SJCRH30 (cell line): ENCODE measurements around the gene CTSA. TPM values are rescaled to one million over a fixed set of nuclear protein-coding genes. Genes with fewer than 3 reads are reported as not detected.
"Not testable (repeated sequence)": the region's sequence is repeated elsewhere in the genome, so short reads cannot be mapped to it uniquely, and the experiment has no call there.

ENCODE experiments used
- DNase-seq, 2 experiments: peaks; one replicate each; pipeline ENCODE4 v3.0.0-alpha.2; 2015 to 2020
- H3K27ac ChIP-seq: fragments of 250-450 bp; sonication (Bioruptor Pico); 2 replicates; pipeline ENCODE4 v1.5.1; 2020; ENCODE audit warnings: mild to moderate bottlenecking, moderate library complexity
- H3K27me3 ChIP-seq: fragments of 250-450 bp; sonication (Bioruptor Pico); 2 replicates; pipeline ENCODE4 v1.5.1; 2020; ENCODE audit warnings: mild to moderate bottlenecking, moderate library complexity
- H3K36me3 ChIP-seq: fragments of 250-450 bp; sonication (Bioruptor Pico); 2 replicates; pipeline ENCODE4 v1.5.1; 2020; ENCODE audit warnings: mild to moderate bottlenecking, moderate library complexity
- H3K4me1 ChIP-seq: fragments of 250-450 bp; sonication (Bioruptor Pico); 2 replicates; pipeline ENCODE4 v1.5.1; 2020; ENCODE audit warnings: mild to moderate bottlenecking, moderate library complexity
- H3K4me3 ChIP-seq: fragments of 250-450 bp; sonication (Bioruptor Pico); 2 replicates; pipeline ENCODE4 v1.5.1; 2020; ENCODE audit warnings: mild to moderate bottlenecking, moderate library complexity
- H3K9me3 ChIP-seq: fragments of 250-450 bp; sonication (Bioruptor Pico); replicated peaks from 2 replicates; pipeline ENCODE4 v1.5.1; 2020; ENCODE audit warnings: mild to moderate bottlenecking, moderate library complexity
- total RNA-seq: library from RNA; depleted of rRNA; stranded (reverse); fragments of >200 nt; shearing (Covaris generic); gene quantifications from 2 replicates; pipeline ENCODE4 v1.2.3, GENCODE V29; 2014

The CTSA gene
- total RNA-seq, 1 experiment from 2014 or later, result 91.4 TPM

GRCh38 chr20:45857882-45858216 lies 33.3 kb upstream of the CTSA start:
- no peak for DNase-seq
- Histone ChIP-seq H3K4me3 (peak overlapping the region; percentile 82), H3K36me3 (no peaks in the 10 kb centered on the region), H3K27ac (peak overlapping the region; percentile 16; the same call in 1 of the 2 replicates), H3K4me1 (0 out of 2 replicates have a peak, but pooled peaks cover 7% of the 10 kb centered on the region), H3K27me3 (no peaks in the 10 kb centered on the region), H3K9me3 (no peaks in the 10 kb centered on the region)

- no peaks in the 10 kb centered on the region for H3K9me3 ChIP-seq
- no peak overlapping the region for H3K4me3 ChIP-seq
- H3K36me3 ChIP-seq, result no peaks in the 10 kb centered on the region
- no peak overlapping the region for H3K27ac ChIP-seq
- H3K27me3 ChIP-seq, result no peaks in the 10 kb centered on the region
- H3K4me1 ChIP-seq, result 0 out of 2 replicates have a peak, but pooled peaks cover 7% of the 10 kb centered on the region
- DNase-seq, result no peak
These were observed 31.2 kb upstream of the CTSA start for GRCh38 chr20:45859916-45860315.

GRCh38 chr20:45860560-45861220 lies 30.4 kb upstream of the CTSA start:
- no peak overlapping the region for H3K4me3 ChIP-seq
- H3K9me3 ChIP-seq, result no peaks in the 10 kb centered on the region
- no peaks in the 10 kb centered on the region for H3K27me3 ChIP-seq
- no peak for DNase-seq
- H3K27ac ChIP-seq, result no peak overlapping the region
- H3K4me1 ChIP-seq, result 0 out of 2 replicates have a peak, but pooled peaks cover 7% of the 10 kb centered on the region
- H3K36me3 ChIP-seq, result no peaks in the 10 kb centered on the region

GRCh38 chr20:45861221-45862075 lies 29.7 kb upstream of the CTSA start:
- no peak overlapping the region for H3K27ac ChIP-seq
- H3K9me3 ChIP-seq, result no peaks in the 10 kb centered on the region
- H3K36me3 ChIP-seq, result no peaks in the 10 kb centered on the region
- peak; percentile 56 to 76 for DNase-seq
- no peaks in the 10 kb centered on the region for H3K27me3 ChIP-seq
- no peak overlapping the region for H3K4me3 ChIP-seq
- 0 out of 2 replicates have a peak, but pooled peaks cover 7% of the 10 kb centered on the region for H3K4me1 ChIP-seq

GRCh38 chr20:45863543-45864470 lies 27.3 kb upstream of the CTSA start:
- H3K9me3 ChIP-seq, result no peaks in the 10 kb centered on the region
- 0 out of 2 replicates have a peak, but pooled peaks cover 7% of the 10 kb centered on the region for H3K4me1 ChIP-seq
- H3K4me3 ChIP-seq, result no peak overlapping the region

GRCh38 chr20:45866454-45866853 lies 24.7 kb upstream of the CTSA start:
- Histone ChIP-seq H3K4me3 (no peak overlapping the region), H3K27ac (no peak overlapping the region), H3K27me3 (no peaks in the 10 kb centered on the region), H3K4me1 (no peaks in the 10 kb centered on the region), H3K36me3 (no peaks in the 10 kb centered on the region), H3K9me3 (no peaks in the 10 kb centered on the region)
- DNase-seq, result no peak

More at GRCh38 chr20:45863543-45864470, 27.3 kb upstream of the CTSA start:
- Histone ChIP-seq H3K27me3 (no peaks in the 10 kb centered on the region), H3K36me3 (no peaks in the 10 kb centered on the region), H3K27ac (no peak overlapping the region)
- DNase-seq, result no peak

- H3K27me3 ChIP-seq, result no peaks in the 10 kb centered on the region
- H3K4me1 ChIP-seq, result no peaks in the 10 kb centered on the region
- no peak for DNase-seq
- no peak overlapping the region for H3K27ac ChIP-seq
- no peak overlapping the region for H3K4me3 ChIP-seq
- H3K36me3 ChIP-seq, result no peaks in the 10 kb centered on the region
- no peaks in the 10 kb centered on the region for H3K9me3 ChIP-seq
These were observed 23.9 kb upstream of the CTSA start for GRCh38 chr20:45867136-45867818.

- Histone ChIP-seq H3K4me3 (no peak overlapping the region), H3K27me3 (no peaks in the 10 kb centered on the region), H3K27ac (no peak overlapping the region), H3K4me1 (no peaks in the 10 kb centered on the region), H3K36me3 (no peaks in the 10 kb centered on the region), H3K9me3 (no peaks in the 10 kb centered on the region)
- no peak for DNase-seq
These were observed 23.3 kb upstream of the CTSA start for GRCh38 chr20:45867819-45868176.

- Histone ChIP-seq H3K27me3 (no peaks in the 10 kb centered on the region), H3K4me3 (no peak overlapping the region), H3K9me3 (no peaks in the 10 kb centered on the region), H3K36me3 (no peaks in the 10 kb centered on the region), H3K27ac (no peak overlapping the region), H3K4me1 (no peaks in the 10 kb centered on the region)
- no peak for DNase-seq
These were observed 18.5 kb upstream of the CTSA start for GRCh38 chr20:45872626-45873025.

- no peak for DNase-seq
- H3K27me3 ChIP-seq, result no peaks in the 10 kb centered on the region
- no peak overlapping the region for H3K27ac ChIP-seq
- no peaks in the 10 kb centered on the region for H3K36me3 ChIP-seq
- H3K9me3 ChIP-seq, result no peaks in the 10 kb centered on the region
- H3K4me1 ChIP-seq, result no peaks in the 10 kb centered on the region
- no peak overlapping the region for H3K4me3 ChIP-seq
These were observed 17.6 kb upstream of the CTSA start for GRCh38 chr20:45873409-45874103.

GRCh38 chr20:45874104-45874481 lies 17.0 kb upstream of the CTSA start:
- not testable (repeated sequence) for DNase-seq, H3K36me3 ChIP-seq, H3K27ac ChIP-seq, H3K9me3 ChIP-seq, H3K4me1 ChIP-seq, H3K4me3 ChIP-seq, H3K27me3 ChIP-seq

- no peak overlapping the region for H3K27ac ChIP-seq
- no peak for DNase-seq
These were observed 16.6 kb upstream of the CTSA start for GRCh38 chr20:45874576-45874975.

GRCh38 chr20:45878076-45878761 lies 12.9 kb upstream of the CTSA start:
- Histone ChIP-seq H3K4me3 (no peak overlapping the region), H3K27me3 (no peaks in the 10 kb centered on the region), H3K4me1 (no peaks in the 10 kb centered on the region; the same call in 1 of the 2 replicates), H3K9me3 (no peaks in the 10 kb centered on the region), H3K36me3 (peaks cover 4% of the 10 kb centered on the region), H3K27ac (no peak overlapping the region)
- no peak for DNase-seq

More at GRCh38 chr20:45874576-45874975, 16.6 kb upstream of the CTSA start:
- Histone ChIP-seq H3K9me3 (no peaks in the 10 kb centered on the region), H3K36me3 (no peaks in the 10 kb centered on the region), H3K27me3 (no peaks in the 10 kb centered on the region), H3K4me3 (no peak overlapping the region), H3K4me1 (no peaks in the 10 kb centered on the region)
